Motor neuron (in vitro differentiated cells): ENCODE data around the gene KLRF2. TPM values are rescaled to one million over a fixed set of nuclear protein-coding genes. Genes with fewer than 3 reads are reported as not detected.
A peak's percentile ranks its signal among the peaks of the same experiment; 100 is the strongest.

Experiments
- ATAC-seq, 8 experiments: fragments of 200-7000 bp; cut with Tn5 transposase; replicated peaks in 6 of 8; 2 replicates each; pipeline ENCODE4 v1.8.0; 2021; ENCODE audit warnings: mild to moderate bottlenecking in 8 of 8, moderate library complexity in 8 of 8
- H3K27ac ChIP-seq, 2 donors: fragments of 250-450 bp; sonication (Bioruptor Pico); 2 replicates each; pipeline ENCODE4 v1.9.0; 2021; ENCODE audit warnings: antibody characterized with exemption in 2 of 2, mild to moderate bottlenecking in 2 of 2, moderate library complexity in 1 of 2
- H3K4me1 ChIP-seq, 2 donors: fragments of 250-450 bp; sonication (Bioruptor Pico); replicated peaks in 1 of 2; 2 replicates each; pipeline ENCODE4 v1.6.1; 2021; ENCODE audit warnings: antibody characterized with exemption in 2 of 2, mild to moderate bottlenecking in 2 of 2, moderate library complexity in 1 of 2
- H3K4me3 ChIP-seq, 5 donors: fragments of 250-450 bp; sonication (Bioruptor Pico); 2 replicates each; pipeline ENCODE4 v1.9.0; 2021; ENCODE audit warnings: antibody characterized with exemption in 5 of 5, mild to moderate bottlenecking in 5 of 5, moderate library complexity in 4 of 5
- WGBS, 10 experiments: fragments of 450-650 bp; shearing (Covaris generic); methylation state at CpG; one replicate each; pipeline ENCODE4 v1.0.0; 2022; 5-methylcytosine and 5-hydroxymethylcytosine counted together
- in situ Hi-C, 9 experiments: fragments of 400-800 bp; cut with MboI; loops; one replicate each; pipeline ENCODE4 v1.15.0; 2021; ENCODE audit warnings: low sequenced_read_pairs in 9 of 9, low pct_unique_long_range_greater_than_20kb in 2 of 9; ENCODE audit not compliant: unreplicated experiment in 9 of 9
- total RNA-seq, 8 experiments: library from RNA; unstranded; fragments of 300-600 nt; gene quantifications; 2 replicates each; pipeline versions ENCODE4 v1.2.3 to v1.2.4, GENCODE V29; 2022

KLRF2 gene
- total RNA-seq, 8 experiments from 2014 or later = not detected

DNA sequence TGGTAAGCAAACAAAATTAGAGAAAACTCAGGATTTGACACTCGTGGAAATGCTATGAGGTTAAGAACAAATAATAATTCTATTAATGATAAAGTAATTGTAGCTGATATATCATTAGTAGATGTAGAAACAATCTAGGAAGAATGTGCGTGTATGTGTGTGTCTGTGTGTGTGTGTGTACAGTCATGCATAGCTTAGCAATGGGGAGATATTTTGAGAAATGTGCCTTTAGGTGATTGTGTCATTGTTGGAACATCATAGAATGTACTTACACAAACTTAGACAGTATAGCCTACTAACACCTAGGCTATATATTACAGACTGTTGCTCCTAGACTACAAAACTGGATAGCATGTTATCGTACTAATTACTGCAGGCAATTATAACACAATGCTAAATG is 45.6 kb downstream of the KLRF2 start:
- Histone ChIP-seq H3K4me3 (no peak overlapping the region), H3K27ac (no peak overlapping the region), H3K4me1 (no peaks in the 10 kb centered on the region)
- 14 to 100% (median 69%) methylated on average over 1 to 3 of the region's 3 CpGs for WGBS, 10 experiments
- ATAC-seq = no peak
- in situ Hi-C loops = loop anchor here in 3 of 9 experiments (25.0 kb wide), 2 partner anchors 115 to 210 kb away; partner anchors contain the start of gene CLEC7A (in 2 of the 3)

DNA sequence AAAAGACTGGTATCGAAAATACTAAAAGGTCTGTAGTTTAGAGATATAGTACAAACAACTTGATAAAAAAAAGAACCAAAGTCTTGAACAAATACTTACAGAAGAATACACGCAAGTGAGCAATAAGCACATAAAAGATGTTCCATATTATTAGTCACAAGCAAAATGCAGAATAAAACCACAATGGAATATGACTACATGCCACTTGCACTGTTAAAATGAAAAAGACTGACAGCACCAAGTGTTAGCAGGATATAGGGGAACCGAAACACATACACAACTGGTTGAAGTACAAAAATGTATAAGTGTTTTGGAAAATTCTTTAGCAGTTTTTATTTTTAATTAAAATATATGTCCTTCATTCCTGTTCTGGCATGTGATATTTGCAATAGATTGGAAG is 47.3 kb downstream of the KLRF2 start:
- H3K4me1 ChIP-seq = no peaks in the 10 kb centered on the region
- H3K4me3 ChIP-seq = no peak overlapping the region
- in situ Hi-C loops = loop anchor here in 3 of 9 experiments (25.0 kb wide), 2 partner anchors 116 to 209 kb away; partner anchors contain the start of gene CLEC7A (in 2 of the 3)
- WGBS, 10 experiments = 1 to 96% (median 80%) methylated on average over 2 to 3 of the region's 3 CpGs
- H3K27ac ChIP-seq = no peak overlapping the region
- ATAC-seq = peak in 1 of 8 experiments; percentile 31

DNA sequence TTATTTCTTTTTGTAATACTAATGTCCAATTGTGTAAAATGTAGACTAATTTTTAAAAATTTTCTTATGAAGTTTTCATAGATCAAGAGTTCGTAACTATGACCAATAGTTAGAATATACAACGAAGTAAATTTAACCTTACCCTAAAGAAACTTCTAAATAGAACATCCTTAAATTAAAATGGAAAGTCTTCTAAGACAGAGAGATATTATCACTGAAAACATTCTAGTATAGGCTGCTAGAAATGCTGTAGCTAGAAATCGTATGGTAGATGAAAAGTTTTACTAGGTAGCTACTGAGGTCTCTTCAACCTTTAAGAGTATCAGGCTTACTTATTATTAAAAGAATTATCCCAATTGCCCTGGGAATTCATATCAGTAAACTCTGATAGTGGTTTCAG is 50.0 kb downstream of the KLRF2 start:
- Histone ChIP-seq H3K4me1 (no peaks in the 10 kb centered on the region), H3K27ac (no peak overlapping the region), H3K4me3 (no peak overlapping the region)
- in situ Hi-C loops = loop anchor here in 3 of 9 experiments (25.0 kb wide), 2 partner anchors 119 to 206 kb away; partner anchors contain the start of gene CLEC7A (in 2 of the 3)
- no peak for ATAC-seq
- 0 to 88% (median 81%) methylated on average over 2 to 3 of the region's 3 CpGs for WGBS, 10 experiments

DNA sequence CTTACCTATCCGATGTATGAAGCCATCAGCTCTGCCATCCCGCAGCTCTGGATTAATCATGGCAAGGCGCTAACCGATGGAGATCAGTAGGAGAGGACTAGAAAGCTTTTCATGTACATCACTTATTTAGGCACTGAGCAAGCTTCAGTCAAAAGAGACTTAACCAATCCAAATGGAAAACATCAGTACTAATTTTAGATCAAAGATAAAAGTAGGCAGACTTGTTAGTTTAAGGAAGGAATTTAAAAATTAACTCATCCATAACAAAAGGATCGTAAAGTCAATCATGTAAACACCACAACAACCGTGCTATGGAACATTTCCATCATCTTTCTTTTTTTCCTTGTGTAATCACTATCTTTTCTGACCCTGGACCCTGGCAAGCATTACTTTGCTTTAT is 51.0 kb downstream of the KLRF2 start, which contains the start of gene CLEC2A:
TSS of gene CLEC2A (minus strand) at position 101 of the 400 bp plus-strand sequence. CDS start at position 60, 41 bp downstream.
- Histone ChIP-seq H3K4me1 (no peaks in the 10 kb centered on the region), H3K27ac (no peak within 1 kb of the TSS), H3K4me3 (no peak within 1 kb of the TSS)
- in situ Hi-C loops = loop anchor here in 3 of 9 experiments (25.0 kb wide), 2 partner anchors 120 to 205 kb away; partner anchors contain the start of gene CLEC7A (in 2 of the 3)
- 25 to 98% (median 89%) methylated on average over 2 to 6 of the region's 6 CpGs; no CpG with 5 or more reads in 1 of the 10 experiments for WGBS, 10 experiments
- no peak for ATAC-seq

DNA sequence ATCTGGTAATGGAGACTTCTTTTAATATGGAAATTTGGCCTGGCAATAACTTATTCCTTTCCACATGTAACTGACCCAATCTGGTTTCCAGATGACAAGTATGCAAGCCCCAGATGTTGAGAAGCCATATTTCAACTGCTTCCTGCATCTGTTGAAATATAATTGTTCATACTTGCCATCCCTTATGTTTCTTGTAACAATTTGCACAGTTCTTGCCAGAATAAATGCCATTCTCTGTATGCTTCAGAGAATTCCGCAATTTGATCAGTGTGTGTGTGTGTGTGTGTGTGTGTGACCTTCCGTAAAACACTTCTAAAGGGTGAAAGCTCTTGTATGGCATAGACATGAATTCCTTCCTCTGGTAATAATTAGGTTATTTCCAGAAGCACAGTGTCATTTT is 52.7 kb downstream of the KLRF2 start:
- peak in 3 of 8 experiments; percentile 77 to 83 (median 78) for ATAC-seq
- Histone ChIP-seq H3K4me1 (no peaks in the 10 kb centered on the region), H3K4me3 (no peak overlapping the region), H3K27ac (no peak overlapping the region)
- 0 to 100% (median 100%) methylated on average over 1 to 2 of the region's 2 CpGs; no CpG with 5 or more reads in 4 of the 10 experiments for WGBS, 10 experiments
- in situ Hi-C loops = loop anchor here in 3 of 9 experiments (25.0 kb wide), 2 partner anchors 122 to 203 kb away; partner anchors contain the start of gene CLEC7A (in 2 of the 3)

DNA sequence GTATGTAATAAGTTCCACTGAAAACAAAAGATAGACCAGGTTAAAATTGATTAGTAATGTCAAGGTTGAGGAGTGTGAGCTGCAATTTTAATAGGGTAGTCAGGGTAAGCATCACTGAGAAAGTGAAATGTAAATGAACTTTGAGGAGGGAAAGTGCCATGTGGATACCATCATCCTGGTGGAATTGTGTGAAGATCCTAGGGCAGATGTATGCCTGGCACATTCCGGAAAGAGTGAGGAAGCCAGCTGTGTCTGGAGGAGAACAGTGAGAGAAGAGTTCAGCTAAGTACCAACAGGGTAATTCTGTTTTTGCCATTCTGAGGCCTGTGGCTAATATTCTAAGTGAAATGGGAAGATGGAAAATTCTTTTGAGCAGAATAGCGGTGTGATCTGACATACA is 53.7 kb downstream of the KLRF2 start:
- Histone ChIP-seq H3K4me3 (no peak overlapping the region), H3K4me1 (no peaks in the 10 kb centered on the region), H3K27ac (no peak overlapping the region)
- in situ Hi-C loops = loop anchor here in 3 of 9 experiments (25.0 kb wide), 2 partner anchors 123 to 202 kb away; partner anchors contain the start of gene CLEC7A (in 2 of the 3)
- WGBS, 10 experiments = 60 to 100% (median 88%) methylated on average over 1 to 2 of the region's 2 CpGs; no CpG with 5 or more reads in 1 of the 10 experiments
- ATAC-seq = no peak

DNA sequence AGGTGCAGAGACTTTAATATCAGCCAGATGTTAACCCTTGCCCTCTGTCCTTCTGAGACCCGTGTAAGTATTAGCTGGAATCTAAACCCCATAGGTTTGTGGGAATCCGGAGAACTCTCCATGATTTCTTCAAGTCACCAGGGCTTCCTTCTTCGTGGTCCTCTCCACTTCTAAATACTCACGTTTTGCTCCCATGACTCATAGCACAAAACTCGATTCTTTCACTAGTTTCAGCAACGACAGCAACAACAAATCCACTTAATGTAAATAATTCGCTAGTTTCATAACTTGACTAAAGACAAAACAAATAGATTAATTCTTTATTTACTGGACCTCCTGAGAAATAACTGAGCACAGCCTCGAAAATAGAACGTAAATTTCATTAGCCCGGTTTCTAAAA is 55.3 kb downstream of the KLRF2 start:
- H3K4me1 ChIP-seq = no peaks in the 10 kb centered on the region
- H3K27ac ChIP-seq = no peak overlapping the region
- in situ Hi-C loops = loop anchor here in 3 of 9 experiments (25.0 kb wide), 2 partner anchors 124 to 201 kb away; partner anchors contain the start of gene CLEC7A (in 2 of the 3)
- whole genome bisulfite sequencing, 10 experiments = 36 to 94% (median 89%) methylated on average over 1 to 10 of the region's 10 CpGs; no CpG with 5 or more reads in 1 of the 10 experiments
- H3K4me3 ChIP-seq = no peak overlapping the region
- ATAC-seq = no peak

DNA sequence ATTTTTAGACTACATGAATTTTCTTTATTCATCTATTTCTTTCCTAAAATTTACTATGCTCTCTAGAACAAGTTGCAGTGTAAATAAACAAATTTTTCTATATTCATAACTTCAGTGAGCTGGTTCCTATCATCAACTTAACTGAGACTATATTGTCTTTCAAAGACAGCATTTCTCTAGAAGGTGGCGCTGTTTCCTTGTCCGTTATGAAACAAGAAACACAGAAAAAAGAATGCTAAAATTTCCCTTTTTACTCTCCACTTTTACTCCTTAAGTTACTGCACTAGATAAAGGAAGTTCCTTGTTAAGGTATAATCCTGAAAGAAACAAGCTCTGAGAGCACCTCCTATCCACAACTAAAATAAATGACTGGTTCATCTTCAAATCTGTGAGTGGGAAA is 59.1 kb downstream of the KLRF2 start:
- H3K4me3 ChIP-seq = no peak overlapping the region
- ATAC-seq = no peak
- H3K4me1 ChIP-seq = no peaks in the 10 kb centered on the region
- H3K27ac ChIP-seq = no peak overlapping the region
- in situ Hi-C loops = loop anchor here in 3 of 9 experiments (25.0 kb wide), 2 partner anchors 128 to 197 kb away; partner anchors contain the start of gene CLEC7A (in 2 of the 3)
- WGBS, 10 experiments = 15 to 85% (median 55%) methylated on average over 2 of the region's 2 CpGs

DNA sequence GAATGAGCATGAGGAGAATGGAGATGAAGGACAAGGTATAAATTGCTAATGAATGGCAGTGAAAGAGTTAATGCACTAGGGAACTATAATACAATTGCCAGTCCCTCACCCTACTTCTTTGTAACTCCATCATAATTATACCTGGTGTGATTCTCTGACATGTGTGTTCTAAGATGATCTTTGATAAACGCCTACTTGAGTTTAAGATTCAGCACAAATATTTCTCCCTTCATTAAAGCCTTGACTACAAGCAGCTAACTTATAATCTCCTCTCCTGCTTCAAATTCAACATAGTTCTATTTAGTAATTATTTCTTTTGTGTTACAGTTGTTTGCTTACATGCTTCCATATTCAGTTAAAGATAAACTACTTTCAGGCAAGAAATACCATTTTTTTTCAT is 60.5 kb downstream of the KLRF2 start:
- no peak for ATAC-seq
- 80 to 100% (median 86%) methylated on average over 1 of the region's 1 CpG; no CpG with 5 or more reads in 5 of the 10 experiments for WGBS, 10 experiments
- no peak overlapping the region for H3K4me3 ChIP-seq
- H3K4me1 ChIP-seq = no peaks in the 10 kb centered on the region
- in situ Hi-C loops = loop anchor here in 3 of 9 experiments (25.0 kb wide), 2 partner anchors 130 to 195 kb away; partner anchors contain the start of gene CLEC7A (in 2 of the 3)
- H3K27ac ChIP-seq = no peak overlapping the region

DNA sequence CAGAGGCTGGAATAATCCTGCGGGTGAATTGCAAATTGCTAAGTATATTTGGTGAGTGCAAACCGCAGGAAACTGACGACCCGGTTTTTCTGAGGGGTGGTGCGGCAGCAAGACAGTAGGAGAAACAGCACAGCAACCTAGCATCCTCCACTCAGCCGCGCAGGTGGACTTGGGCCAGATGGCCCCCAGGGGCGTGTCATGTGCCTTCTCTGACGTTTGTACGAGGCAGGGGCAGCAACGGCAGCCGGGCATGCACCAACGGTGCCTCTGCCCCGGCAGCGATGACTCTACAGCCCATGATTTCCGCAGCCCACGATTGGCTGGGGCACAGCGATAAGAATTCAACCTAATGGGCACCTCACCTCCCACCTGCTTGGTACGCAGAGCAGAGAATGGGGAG is 62.0 kb downstream of the KLRF2 start:
- no peak for ATAC-seq

DNA sequence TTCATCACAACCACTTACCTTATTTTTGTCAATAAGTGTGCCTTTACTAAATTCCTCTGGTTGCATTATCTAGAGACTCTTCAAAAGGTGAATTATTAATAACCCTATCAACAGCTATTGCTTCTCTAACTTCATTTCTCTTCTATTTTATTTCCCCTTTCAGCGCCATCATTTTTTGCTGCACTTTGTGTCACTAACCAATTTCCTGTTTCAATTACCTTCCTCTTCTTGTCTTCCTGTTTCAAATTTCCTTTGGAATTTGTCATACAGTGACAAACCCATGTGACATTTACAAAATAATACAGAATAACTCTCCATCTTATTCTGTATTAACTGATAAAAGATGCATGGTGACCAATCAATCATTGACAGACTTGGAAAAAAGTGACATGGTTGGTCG is 63.1 kb downstream of the KLRF2 start:
- in situ Hi-C loops = loop anchor here in 3 of 9 experiments (25.0 kb wide), 2 partner anchors 132 to 193 kb away; partner anchors contain the start of gene CLEC7A (in 2 of the 3)
- no peak overlapping the region for H3K27ac ChIP-seq
- H3K4me1 ChIP-seq = no peaks in the 10 kb centered on the region
- no peak for ATAC-seq
- 40 to 100% (median 82%) methylated on average over 1 to 2 of the region's 2 CpGs for WGBS, 10 experiments
- H3K4me3 ChIP-seq = no peak overlapping the region

More for the DNA sequence above, 62.0 kb downstream of the KLRF2 start:
- Histone ChIP-seq H3K4me3 (no peak overlapping the region), H3K4me1 (no peaks in the 10 kb centered on the region), H3K27ac (no peak overlapping the region)
- 55 to 100% (median 80%) methylated on average over 1 to 4 of the region's 19 CpGs; no CpG with 5 or more reads in 2 of the 10 experiments for WGBS, 10 experiments
- in situ Hi-C loops = loop anchor here in 3 of 9 experiments (25.0 kb wide), 2 partner anchors 131 to 194 kb away; partner anchors contain the start of gene CLEC7A (in 2 of the 3)
